Mesenchymal stem cell (in vitro differentiated cells and primary cell): ENCODE data around the gene RIMOC1.
"Not testable (repeated sequence)": the region's sequence is repeated elsewhere in the genome, so short reads cannot be mapped to it uniquely, and the experiment has no call there.

Experiments
- DNase-seq: peaks from one replicate; pipeline ENCODE4 v3.0.0-alpha.2; 2013
- H2AFZ ChIP-seq: one replicate; pipeline ENCODE4 v1.6.1; 2013; ENCODE audit warnings: low read depth, mild to moderate bottlenecking, control low read depth, inconsistent platforms, low read length, moderate library complexity
- H2AK5ac ChIP-seq: 2 replicates; pipeline ENCODE4 v1.6.1; 2013; ENCODE audit warnings: low read length, moderate library complexity, mild to moderate bottlenecking, inconsistent platforms; ENCODE audit not compliant: severe bottlenecking
- H2BK120ac ChIP-seq: one replicate; pipeline ENCODE4 v1.6.1; 2013; ENCODE audit warnings: low read depth, mild to moderate bottlenecking, inconsistent platforms, low read length, moderate library complexity
- H2BK12ac ChIP-seq, 2 experiments: one replicate each; pipeline ENCODE4 v1.6.1; 2013; ENCODE audit warnings: inconsistent platforms in 2 of 2, low read length in 2 of 2, mild to moderate bottlenecking in 2 of 2, moderate library complexity in 2 of 2, control low read depth in 1 of 2
- H2BK15ac ChIP-seq: one replicate; pipeline ENCODE4 v1.6.1; 2013; ENCODE audit warnings: mild to moderate bottlenecking, low read depth, inconsistent platforms; ENCODE audit not compliant: poor library complexity, severe bottlenecking
- H2BK5ac ChIP-seq: 2 replicates; pipeline ENCODE4 v1.6.1; 2013; ENCODE audit warnings: low read depth, mild to moderate bottlenecking, low read length, control low read depth, inconsistent platforms; ENCODE audit not compliant: poor library complexity, severe bottlenecking
- H3K14ac ChIP-seq, 2 experiments: one replicate each; pipeline ENCODE4 v1.6.1; 2013; ENCODE audit warnings: inconsistent platforms in 2 of 2, low read length in 2 of 2, control low read depth in 1 of 2, mild to moderate bottlenecking in 1 of 2, moderate library complexity in 1 of 2
- H3K18ac ChIP-seq, 2 experiments: one replicate each; pipeline ENCODE4 v1.6.1; 2013; ENCODE audit warnings: inconsistent platforms in 2 of 2, low read length in 2 of 2, control low read depth in 1 of 2, low read depth in 1 of 2, mild to moderate bottlenecking in 1 of 2
- H3K23ac ChIP-seq, 2 experiments: one replicate each; pipeline ENCODE4 v1.6.1; 2013; ENCODE audit warnings: inconsistent platforms in 2 of 2, low read length in 2 of 2, mild to moderate bottlenecking in 2 of 2, moderate library complexity in 2 of 2, control low read depth in 1 of 2
- H3K27ac ChIP-seq: 2 replicates; pipeline ENCODE4 v1.5.1; 2013; ENCODE audit warnings: mild to moderate bottlenecking, moderate library complexity, low read length, control low read depth, inconsistent platforms; ENCODE audit not compliant: poor library complexity, severe bottlenecking
- H3K27me3 ChIP-seq, 2 experiments: 2 replicates each; pipeline versions ENCODE4 v1.6.1 to v1.7.0; 2013; ENCODE audit warnings: low read length in 2 of 2, mild to moderate bottlenecking in 2 of 2, moderate library complexity in 2 of 2, control low read depth in 1 of 2, inconsistent platforms in 1 of 2; ENCODE audit not compliant: control insufficient read depth in 1 of 2, insufficient read depth in 1 of 2
- H3K36me3 ChIP-seq, 2 experiments: 2 replicates each; pipeline versions ENCODE4 v1.6.1 to v1.7.0; 2013; ENCODE audit warnings: low read length in 2 of 2, control low read depth in 1 of 2, inconsistent platforms in 1 of 2, low read depth in 1 of 2, mild to moderate bottlenecking in 1 of 2; ENCODE audit not compliant: insufficient read depth in 2 of 2, control insufficient read depth in 1 of 2
- H3K4ac ChIP-seq, 2 experiments: one replicate each; pipeline ENCODE4 v1.6.1; 2013; ENCODE audit warnings: inconsistent platforms in 2 of 2, low read length in 2 of 2, mild to moderate bottlenecking in 2 of 2, moderate library complexity in 2 of 2, control low read depth in 1 of 2, low read depth in 1 of 2
- H3K4me1 ChIP-seq: 2 replicates; pipeline ENCODE4 v1.6.1; 2013; ENCODE audit warnings: low read depth, low read length, control low read depth; ENCODE audit not compliant: control insufficient read depth, insufficient read depth
- H3K4me2 ChIP-seq: 2 replicates; pipeline ENCODE4 v1.6.1; 2013; ENCODE audit warnings: low read length, mild to moderate bottlenecking, inconsistent platforms; ENCODE audit not compliant: poor library complexity, severe bottlenecking
- H3K4me3 ChIP-seq, 2 experiments: 2 replicates each; pipeline versions ENCODE4 v1.5.1 to v1.7.0; 2013; ENCODE audit warnings: low read length in 2 of 2, mild to moderate bottlenecking in 2 of 2, control low read depth in 1 of 2, low read depth in 1 of 2; ENCODE audit not compliant: insufficient read depth in 1 of 2
- H3K79me1 ChIP-seq: replicated peaks from 2 replicates; pipeline ENCODE4 v1.6.1; 2013; ENCODE audit warnings: mild to moderate bottlenecking, control low read depth, low read length, inconsistent platforms; ENCODE audit not compliant: poor library complexity, severe bottlenecking
- H3K9ac ChIP-seq: 2 replicates; pipeline ENCODE4 v1.7.0; 2013; ENCODE audit warnings: mild to moderate bottlenecking, low read length, moderate library complexity
- H3K9me3 ChIP-seq: 2 replicates; pipeline ENCODE4 v1.7.0; 2013; ENCODE audit warnings: mild to moderate bottlenecking, low read length; ENCODE audit not compliant: control insufficient read depth
- H4K8ac ChIP-seq: one replicate; pipeline ENCODE4 v1.6.1; 2013; ENCODE audit warnings: inconsistent platforms, mild to moderate bottlenecking, low read length, moderate library complexity
- H4K91ac ChIP-seq: one replicate; pipeline ENCODE4 v1.6.1; 2013; ENCODE audit warnings: mild to moderate bottlenecking, low read length, inconsistent platforms
- WGBS: methylation state at CpG from one replicate; pipeline ENCODE4 v1.1.7; 2013; ENCODE audit warnings: mixed read lengths; 5-methylcytosine and 5-hydroxymethylcytosine counted together

Gene RIMOC1

DNA sequence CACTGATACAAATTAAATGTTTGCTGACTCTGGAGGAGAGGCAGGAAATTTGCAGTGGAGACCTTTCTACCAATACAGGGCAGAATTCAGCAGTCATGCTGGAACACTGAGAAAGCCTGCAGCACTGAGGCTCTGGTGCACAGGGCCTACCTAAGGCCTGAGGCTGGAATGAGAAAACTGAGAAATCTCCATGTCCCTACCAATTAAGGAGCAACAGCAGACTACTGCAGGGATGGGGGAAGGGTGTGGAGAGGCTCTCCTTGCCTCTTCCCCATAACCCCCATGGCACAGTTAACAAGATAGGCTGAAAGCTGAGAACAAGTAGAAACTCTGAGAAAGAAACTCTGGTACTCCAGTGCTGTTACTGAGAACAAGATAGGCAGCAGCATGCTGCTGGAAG, 31.4 kb downstream of the RIMOC1 start:
- Histone ChIP-seq H3K4ac (no peak overlapping the region), H2BK12ac (no peak overlapping the region), H3K27me3 (no peaks in the 10 kb centered on the region), H2AFZ (no peak overlapping the region), H3K36me3 (peaks cover 0 to 44% of the 10 kb centered on the region in 2 experiments), H3K27ac (no peak overlapping the region), H2BK120ac (no peak overlapping the region), H3K79me1 (no peaks in the 10 kb centered on the region), H3K18ac (no peak overlapping the region), H3K14ac (no peak overlapping the region), H3K9ac (no peak overlapping the region), H2AK5ac (no peak overlapping the region), H3K23ac (no peak overlapping the region), H3K9me3 (no peaks in the 10 kb centered on the region), H3K4me3 (no peak overlapping the region), H2BK15ac (no peak overlapping the region), H3K4me1 (no peaks in the 10 kb centered on the region), H3K4me2 (no peak overlapping the region), H4K91ac (no peak overlapping the region), H2BK5ac (no peak overlapping the region), H4K8ac (no peak overlapping the region)
- DNase-seq, result no peak

DNA sequence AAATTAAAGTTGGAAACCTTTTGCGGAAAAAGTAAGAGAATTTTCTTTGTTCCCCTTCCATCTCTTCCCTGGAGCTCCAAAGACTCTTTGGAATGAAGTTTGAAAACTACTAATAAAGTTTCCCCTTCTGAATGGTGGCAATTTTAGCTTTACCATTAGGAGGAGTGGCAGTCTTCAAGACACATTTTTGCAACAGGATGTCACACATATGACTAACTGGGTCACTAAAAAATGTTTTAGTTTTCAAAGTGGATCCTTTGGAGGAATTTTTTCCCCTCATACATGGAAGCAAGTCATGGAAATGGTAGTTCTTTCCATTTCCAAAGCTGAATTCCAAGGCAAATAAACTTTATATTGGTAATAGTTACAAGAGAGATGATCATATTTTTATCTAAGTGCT, 36.5 kb downstream of the RIMOC1 start:
- no CpG with 5 or more reads among the region's 1 CpG for WGBS
- H3K27ac ChIP-seq, result no peak overlapping the region
- no peak overlapping the region for H3K9ac ChIP-seq

DNA sequence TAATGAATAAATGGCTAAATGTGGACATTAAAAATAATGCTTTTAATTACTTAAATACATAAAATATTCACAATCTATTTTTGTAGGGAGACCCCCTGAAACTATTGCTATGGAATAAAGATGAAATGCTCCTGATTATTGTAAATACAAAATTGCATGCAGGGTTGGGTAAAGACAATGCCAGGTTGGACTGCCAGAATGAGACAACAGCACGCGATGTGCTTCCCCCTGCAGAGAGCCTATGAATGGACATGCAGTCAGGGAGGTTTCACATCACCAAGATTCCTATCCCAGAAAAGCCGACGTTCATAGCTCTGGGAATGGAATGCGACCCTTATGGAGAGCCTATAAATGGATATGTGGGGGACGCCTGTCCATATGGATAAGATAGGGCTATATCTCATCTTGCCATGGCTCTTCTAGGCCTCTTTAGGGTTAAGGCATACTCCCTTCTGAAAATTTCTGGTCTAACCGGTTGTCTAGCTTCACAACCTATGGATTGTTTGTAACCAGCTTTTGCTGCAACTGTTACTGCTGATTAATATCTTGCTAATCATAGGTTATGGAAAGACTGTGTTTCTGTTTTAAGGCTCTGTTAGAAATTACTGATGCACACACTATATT, 41.3 kb downstream of the RIMOC1 start:
- not testable (repeated sequence) for H3K14ac ChIP-seq, H2BK5ac ChIP-seq, H3K36me3 ChIP-seq, H3K9me3 ChIP-seq, H3K27me3 ChIP-seq, H3K4me2 ChIP-seq, H2AK5ac ChIP-seq, DNase-seq, H4K91ac ChIP-seq, H2BK120ac ChIP-seq, H3K9ac ChIP-seq, H3K4ac ChIP-seq, H4K8ac ChIP-seq, H3K4me1 ChIP-seq, H3K23ac ChIP-seq, H2BK15ac ChIP-seq, H2AFZ ChIP-seq, H3K27ac ChIP-seq, H3K79me1 ChIP-seq, H3K18ac ChIP-seq, H3K4me3 ChIP-seq, H2BK12ac ChIP-seq
- 95% methylated on average over 6 of the region's 7 CpGs for WGBS

More for the DNA sequence above, 36.5 kb downstream of the RIMOC1 start:
- Histone ChIP-seq H3K27me3 (no peaks in the 10 kb centered on the region), H2AFZ (no peak overlapping the region), H3K4me2 (no peak overlapping the region), H2BK120ac (no peak overlapping the region), H3K18ac (no peak overlapping the region), H2AK5ac (no peak overlapping the region), H3K9me3 (no peaks in the 10 kb centered on the region), H2BK15ac (no peak overlapping the region), H3K23ac (no peak overlapping the region), H4K91ac (no peak overlapping the region), H2BK12ac (no peak overlapping the region), H4K8ac (no peak overlapping the region), H3K4ac (no peak overlapping the region), H3K4me1 (no peaks in the 10 kb centered on the region), H3K79me1 (no peaks in the 10 kb centered on the region), H3K4me3 (no peak overlapping the region), H3K36me3 (peaks cover 0 to 14% of the 10 kb centered on the region in 2 experiments), H2BK5ac (no peak overlapping the region), H3K14ac (no peak overlapping the region)
- DNase-seq, result no peak

DNA sequence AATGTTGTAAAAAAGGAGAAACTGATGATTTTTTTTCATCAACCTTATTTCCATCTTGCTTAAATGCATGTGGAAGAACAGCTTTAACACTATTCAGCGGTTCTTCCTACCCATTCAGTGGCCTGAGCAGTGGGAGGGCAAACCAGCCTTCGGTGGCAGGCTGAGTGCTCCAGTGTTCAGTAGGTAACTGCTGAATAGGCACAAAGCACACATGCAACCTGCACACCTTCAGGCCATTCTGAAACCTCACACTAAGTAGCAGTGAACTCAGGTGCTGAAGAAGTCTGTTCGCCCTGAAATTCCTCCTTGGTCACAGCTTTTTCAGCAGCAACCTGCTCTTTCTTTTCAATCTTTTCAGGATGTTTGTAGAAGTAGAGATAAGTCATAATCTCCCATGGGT, 47.1 kb downstream of the RIMOC1 start:
- H3K4me3 ChIP-seq, result no peak overlapping the region

More for the DNA sequence above, 47.1 kb downstream of the RIMOC1 start:
- H3K14ac ChIP-seq, result no peak overlapping the region
- H2AK5ac ChIP-seq, result no peak overlapping the region
- H3K27me3 ChIP-seq, result no peaks in the 10 kb centered on the region
- H3K9me3 ChIP-seq, result peaks cover 2% of the 10 kb centered on the region
- H3K27ac ChIP-seq, result no peak overlapping the region
- no peak overlapping the region for H4K91ac ChIP-seq
- no peak for DNase-seq
- no peaks in the 10 kb centered on the region for H3K36me3 ChIP-seq
- no peaks in the 10 kb centered on the region for H3K79me1 ChIP-seq
- no peak overlapping the region for H2AFZ ChIP-seq
- H2BK12ac ChIP-seq, result no peak overlapping the region
- no peaks in the 10 kb centered on the region for H3K4me1 ChIP-seq
- H2BK5ac ChIP-seq, result no peak overlapping the region
- no peak overlapping the region for H4K8ac ChIP-seq
- no peak overlapping the region for H3K4ac ChIP-seq
- no peak overlapping the region for H3K9ac ChIP-seq
- 85% methylated on average over 2 of the region's 3 CpGs for WGBS
- H3K23ac ChIP-seq, result no peak overlapping the region
- no peak overlapping the region for H2BK120ac ChIP-seq
- no peak overlapping the region for H2BK15ac ChIP-seq
- no peak overlapping the region for H3K18ac ChIP-seq
- no peak overlapping the region for H3K4me2 ChIP-seq
